HTERT RPE-1 (cell line): ENCODE data around the gene PTRHD1.

Experiments
- in situ Hi-C: fragments of 300-500 bp; cut with MboI; formaldehyde crosslinking; loops from 4 replicates; pipeline ENCODE4 v1.14.3; 2020; ENCODE audit warnings: low sequenced_read_pairs

PTRHD1 gene

DNA sequence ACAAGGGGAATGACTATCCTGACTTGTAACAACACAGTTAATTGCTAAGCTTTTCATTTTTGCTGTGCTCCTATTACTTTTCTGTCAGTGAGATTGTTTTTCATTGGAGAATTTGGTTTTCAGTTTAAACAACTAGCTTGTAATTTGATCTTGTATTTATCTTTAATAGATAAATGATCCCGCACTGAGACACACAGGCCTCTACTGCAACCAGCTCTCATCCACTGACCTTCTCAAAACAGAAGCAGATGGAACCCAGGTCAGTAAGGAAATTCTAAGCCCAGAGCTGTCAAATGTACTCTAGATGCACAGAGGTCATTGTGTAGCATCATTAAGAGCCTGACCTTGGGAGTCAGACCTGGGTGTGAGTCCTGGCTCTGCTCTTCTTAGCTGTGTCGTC, 30.7 kb downstream of the PTRHD1 start:
- in situ Hi-C loops, result no loop called here

DNA sequence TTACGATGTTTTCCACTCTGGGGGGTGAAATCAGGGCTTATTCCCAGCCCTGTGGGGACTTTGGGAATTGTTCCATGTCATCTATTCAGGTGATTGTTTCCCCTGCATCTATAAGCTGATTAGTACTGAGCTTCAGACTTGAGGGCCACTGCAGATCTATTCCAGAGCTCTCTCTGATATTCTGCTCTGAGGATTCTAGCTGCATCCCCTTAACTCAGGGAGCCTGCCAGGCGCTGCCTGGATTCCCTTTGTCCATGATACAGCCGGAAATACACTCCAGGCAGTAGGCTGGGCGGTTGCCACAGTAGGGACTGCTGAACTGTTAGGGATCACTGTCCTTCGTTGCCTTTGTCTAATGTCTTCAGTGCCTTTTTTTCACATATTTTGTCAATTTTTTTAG, 31.3 kb downstream of the PTRHD1 start:
- in situ Hi-C loops, result no loop called here

DNA sequence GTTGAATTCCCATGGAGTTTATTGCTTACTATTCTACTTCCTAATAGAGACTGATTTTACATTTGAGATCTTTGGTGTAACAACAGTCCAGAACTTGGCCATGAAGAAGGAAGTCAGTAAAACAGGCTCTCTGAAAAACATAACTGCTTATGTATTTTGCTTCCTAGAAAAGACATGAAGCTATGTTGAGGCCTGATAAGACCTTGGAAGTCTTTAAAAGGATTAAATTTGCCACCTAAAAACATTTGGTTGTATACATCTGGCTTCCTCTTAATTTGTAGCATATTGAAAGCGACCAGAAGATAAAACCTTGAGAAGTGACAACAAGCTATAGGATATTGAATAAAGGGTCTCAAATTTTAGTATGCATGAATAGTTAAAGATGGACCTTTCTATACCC, 36.4 kb downstream of the PTRHD1 start:
- in situ Hi-C loops, result no loop called here

DNA sequence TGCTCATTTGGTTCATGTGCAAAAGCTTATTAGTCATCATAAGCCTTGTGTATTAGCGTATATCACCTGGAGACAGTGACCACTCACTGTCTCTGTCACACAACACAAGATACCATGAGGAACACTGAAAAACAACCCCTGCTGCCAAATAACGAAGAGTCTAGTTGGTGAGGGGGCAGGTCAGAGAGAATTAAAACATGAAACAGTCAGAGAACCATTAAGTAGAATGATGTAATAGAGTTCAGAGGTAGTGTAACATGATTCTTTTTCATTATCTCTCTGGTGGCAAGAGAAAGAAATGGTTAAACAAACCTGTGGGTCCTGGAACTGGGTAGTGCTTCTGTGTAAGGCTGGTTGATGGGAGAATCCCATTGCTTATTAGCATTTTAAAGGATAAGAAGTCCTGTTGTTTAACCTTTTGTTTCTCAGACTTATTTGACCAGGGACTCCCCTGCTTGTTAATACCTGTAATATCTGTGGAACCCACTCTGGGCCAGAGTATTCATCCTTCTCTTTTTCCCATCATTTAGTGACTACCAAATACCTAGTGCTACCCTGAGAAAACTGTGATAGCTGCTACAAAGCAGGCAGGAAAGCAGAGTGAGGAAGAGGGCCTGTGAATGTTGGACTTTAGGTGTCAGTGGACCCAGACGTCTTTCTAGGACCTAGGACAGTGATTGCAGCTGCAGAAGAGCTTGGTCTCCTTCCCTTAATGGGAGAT, 38.0 kb downstream of the PTRHD1 start:
- in situ Hi-C loops, result no loop called here

GRCh38 chr2:24749069-24749691, 44.0 kb downstream of the PTRHD1 start:
- in situ Hi-C loops, result no loop called here

DNA sequence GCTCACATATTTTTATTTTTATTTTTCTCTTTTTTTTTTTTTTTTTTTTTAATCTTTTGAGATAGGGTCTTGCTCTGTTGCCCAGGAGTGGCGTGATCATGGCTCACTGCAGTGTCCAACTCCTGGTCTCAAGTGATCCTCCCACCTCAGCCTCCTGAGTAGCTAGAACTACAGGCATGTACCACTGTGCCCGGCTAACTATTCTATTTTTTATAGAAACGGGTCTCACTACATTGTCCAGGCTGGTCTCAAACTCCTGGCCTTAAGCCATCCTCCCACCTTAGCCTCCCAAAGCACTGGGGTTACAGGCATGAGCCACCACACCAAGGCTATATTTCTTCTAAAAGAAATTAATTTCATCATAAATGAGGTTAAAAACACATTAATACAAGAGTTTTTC, 45.9 kb downstream of the PTRHD1 start:
- in situ Hi-C loops, result no loop called here

DNA sequence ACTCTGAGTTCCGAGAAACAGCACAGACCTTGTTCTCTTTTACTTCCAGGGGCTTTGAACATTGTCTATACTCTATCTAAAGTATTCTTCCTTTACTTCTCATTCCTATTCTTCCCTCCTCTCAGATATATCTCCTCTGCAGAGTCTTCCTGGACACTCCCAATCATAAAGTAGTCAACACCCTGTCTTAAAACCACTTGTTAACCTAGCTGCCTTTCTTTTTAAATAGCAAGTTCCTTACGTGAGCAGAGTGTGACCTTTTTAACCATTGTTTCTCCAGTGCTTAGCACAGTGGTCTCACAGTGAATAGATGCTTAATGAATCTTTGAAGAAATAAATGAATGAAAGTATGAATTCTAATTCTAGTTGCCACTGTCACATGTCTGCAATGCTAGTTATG, 47.4 kb downstream of the PTRHD1 start:
- in situ Hi-C loops, result no loop called here

DNA sequence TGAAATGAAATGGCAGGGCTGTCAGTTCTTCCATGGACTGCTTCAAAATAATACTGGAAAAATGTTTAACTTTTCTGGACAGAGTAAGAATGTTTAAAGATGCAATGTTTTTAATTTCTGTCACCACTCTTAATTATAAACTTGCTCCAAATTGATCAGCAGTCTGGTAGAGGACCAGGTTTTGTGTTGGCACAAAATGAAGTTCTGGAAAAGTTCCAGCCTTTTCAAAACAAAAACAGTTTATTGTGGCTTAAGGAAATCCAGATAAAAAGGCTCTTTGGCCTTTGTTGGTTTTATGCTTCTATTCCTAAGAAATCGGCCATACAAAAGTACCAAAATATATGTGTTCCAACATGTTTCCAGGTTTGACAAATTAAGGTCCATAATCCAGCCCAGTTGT, 48.8 kb downstream of the PTRHD1 start:
- in situ Hi-C loops, result no loop called here

GRCh38 chr2:24743924-24744323, 49.3 kb downstream of the PTRHD1 start:
- in situ Hi-C loops, result no loop called here

- in situ Hi-C loops, result no loop called here
Measured at GRCh38 chr2:24742730-24743129, 50.5 kb downstream of the PTRHD1 start.

DNA sequence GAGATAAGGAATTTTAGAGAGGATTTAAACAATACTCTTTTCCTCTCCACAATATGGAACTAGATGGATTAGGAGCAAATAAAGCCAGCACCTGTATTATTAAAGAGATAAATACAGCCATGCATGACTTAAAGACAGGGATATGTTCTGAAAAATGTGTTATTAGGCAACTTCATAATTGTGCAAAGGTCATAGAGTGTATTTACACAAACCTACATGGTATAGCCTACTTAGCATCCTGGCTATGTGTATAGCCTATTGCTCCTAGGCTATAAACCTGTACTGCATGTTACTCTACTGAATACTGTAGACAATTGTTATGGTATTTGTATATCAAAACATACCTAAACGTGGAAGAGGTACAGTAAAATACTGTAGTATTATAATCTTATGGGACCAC, 53.0 kb downstream of the PTRHD1 start:
- in situ Hi-C loops, result no loop called here
